G401 (cell line): ENCODE measurements around the gene PCDHB15. TPM values are rescaled to one million over a fixed set of nuclear protein-coding genes. Genes with fewer than 3 reads are reported as not detected.
A peak's percentile ranks its signal among the peaks of the same experiment; 100 is the strongest.
"Not testable (repeated sequence)": the region's sequence is repeated elsewhere in the genome, so short reads cannot be mapped to it uniquely, and the experiment has no call there.

Experiments
- DNase-seq: peaks from one replicate; pipeline ENCODE4 v3.0.0-alpha.2; 2015; ENCODE audit warnings: low spot score
- in situ Hi-C: cut with HindIII; loops from 2 replicates; pipeline ENCODE4 v1.10.0; 2016; ENCODE audit warnings: low sequenced_read_pairs, mixed read lengths
- total RNA-seq: library from RNA; depleted of rRNA; stranded (reverse); fragments of >200 nt; shearing (Covaris generic); gene quantifications from 2 replicates; pipeline ENCODE4 v1.2.3, GENCODE V29; 2014; rRNA removed

Gene PCDHB15
- not detected in 2 replicates for total RNA-seq

- in situ Hi-C loops = no loop called here
- DNase-seq = peak; percentile 58
These were observed at the start of gene PCDHB15 for GRCh38 chr5:141245250-141245717. PCDHB15 (plus strand) TSS chr5:141245395; CDS start chr5:141245579, 184 bp downstream.

GRCh38 chr5:141196363-141196762 lies 48.8 kb upstream of the PCDHB15 start:
- in situ Hi-C loops = loop anchor here (25.0 kb wide), 1 partner anchor 366 kb away; no protein-coding TSS in a partner anchor
- no peak for DNase-seq

- in situ Hi-C loops = loop anchor here (25.0 kb wide), 1 partner anchor 363 kb away; no protein-coding TSS in a partner anchor
These were observed 45.6 kb upstream of the PCDHB15 start, which contains the start of gene PCDHB11 for GRCh38 chr5:141199359-141200235. PCDHB11 (plus strand) TSS chr5:141199627; CDS start chr5:141199775, 148 bp downstream.

GRCh38 chr5:141201126-141201525 lies 44.1 kb upstream of the PCDHB15 start:
- in situ Hi-C loops, DNase-seq: not testable (repeated sequence)

More at GRCh38 chr5:141199359-141200235, 45.6 kb upstream of the PCDHB15 start, which contains the start of gene PCDHB11:
- peak; percentile 51 for DNase-seq

- DNase-seq, in situ Hi-C loops: not testable (repeated sequence)
These were observed 43.5 kb upstream of the PCDHB15 start for GRCh38 chr5:141201646-141202045.

- peak; percentile 55 for DNase-seq
- in situ Hi-C loops = no loop called here
These were observed 36.7 kb upstream of the PCDHB15 start, which contains the start of gene PCDHB12 for GRCh38 chr5:141208478-141208877. PCDHB12 (plus strand) TSS chr5:141208719; CDS start chr5:141208908, 189 bp downstream.

- DNase-seq, in situ Hi-C loops: not testable (repeated sequence)
These were observed 34.9 kb upstream of the PCDHB15 start for GRCh38 chr5:141210281-141210680.

GRCh38 chr5:141210849-141211248 lies 34.3 kb upstream of the PCDHB15 start:
- DNase-seq, in situ Hi-C loops: not testable (repeated sequence)

- in situ Hi-C loops = not testable (repeated sequence)
- DNase-seq = peak; percentile 17
These were observed 31.4 kb upstream of the PCDHB15 start, which contains the start of gene PCDHB13 for GRCh38 chr5:141213656-141214339. PCDHB13 (plus strand) TSS chr5:141213919; CDS start chr5:141214124, 205 bp downstream.

GRCh38 chr5:141214583-141214982 lies 30.6 kb upstream of the PCDHB15 start:
- in situ Hi-C loops, DNase-seq: not testable (repeated sequence)

- DNase-seq, in situ Hi-C loops: not testable (repeated sequence)
These were observed 29.7 kb upstream of the PCDHB15 start for GRCh38 chr5:141215504-141215903.

- in situ Hi-C loops, DNase-seq: not testable (repeated sequence)
These were observed 29.2 kb upstream of the PCDHB15 start for GRCh38 chr5:141216035-141216434.

- in situ Hi-C loops = no loop called here
- DNase-seq = peak; percentile 58
These were observed 21.9 kb upstream of the PCDHB15 start, which contains the start of gene PCDHB14 for GRCh38 chr5:141223112-141223783. PCDHB14 (plus strand) TSS chr5:141223343; CDS start chr5:141223506, 163 bp downstream.

GRCh38 chr5:141224844-141225243 lies 20.4 kb upstream of the PCDHB15 start:
- in situ Hi-C loops, DNase-seq: not testable (repeated sequence)

GRCh38 chr5:141225421-141225820 lies 19.8 kb upstream of the PCDHB15 start:
- in situ Hi-C loops, DNase-seq: not testable (repeated sequence)

- in situ Hi-C loops = no loop called here
- DNase-seq = peak; percentile 8
These were observed 11.0 kb upstream of the PCDHB15 start for GRCh38 chr5:141234109-141234667.

- in situ Hi-C loops, DNase-seq: not testable (repeated sequence)
These were observed 9.3 kb upstream of the PCDHB15 start for GRCh38 chr5:141235922-141236321.
